ENCODE results near the gene CHURC1.

- TF ChIP-seq EZH2 (IDR thresholded peaks at IDR 0.05; ENCODE audit: borderline replicate concordance), result no peak
- TF ChIP-seq CTCF (IDR thresholded peaks at IDR 0.05; ENCODE audit: poor library complexity), result no peak
These were observed 20.2 kb downstream of the CHURC1 start for GRCh38 chr14:64934338-64934929.
